Kidney epithelial cell (primary cell): ENCODE results near the gene PLAGL2. TPM values are rescaled to one million over a fixed set of nuclear protein-coding genes. Genes with fewer than 3 reads are reported as not detected.

Experiments used
- DNase-seq: peaks from one replicate; pipeline ENCODE4 v3.0.0-alpha.2; 2010; ENCODE audit warnings: low read depth
- H3K27me3 ChIP-seq: 2 replicates; pipeline ENCODE4 v1.6.0; 2011; ENCODE audit warnings: low read length; ENCODE audit not compliant: control insufficient read depth, insufficient read depth
- H3K36me3 ChIP-seq: 2 replicates; pipeline ENCODE4 v1.5.1; 2011; ENCODE audit warnings: low read length; ENCODE audit not compliant: control insufficient read depth, insufficient read depth
- H3K4me3 ChIP-seq: 2 replicates; pipeline ENCODE4 v1.5.1; 2011; ENCODE audit warnings: low read depth, mild to moderate bottlenecking, control low read depth, low read length
- CTCF ChIP-seq: IDR thresholded peaks from 2 replicates; pipeline ENCODE4 v1.5.1; 2011; ENCODE audit warnings: mild to moderate bottlenecking, moderate library complexity, low read length, control low read depth, inconsistent platforms; ENCODE audit not compliant: insufficient read depth, poor library complexity, severe bottlenecking
- total RNA-seq: library from RNA; depleted of rRNA; stranded (reverse); fragments of >200 nt; gene quantifications from 2 replicates; pipeline ENCODE4 v1.2.3, GENCODE V29; 2015

PLAGL2 gene
- total RNA-seq, 1 donor from 2014 or later = 13.5 TPM

- H3K4me3 ChIP-seq = no peak overlapping the region
- TF ChIP-seq CTCF = no peak
- no peak for DNase-seq
- H3K36me3 ChIP-seq = peaks cover 2% of the 10 kb centered on the region
- H3K27me3 ChIP-seq = no peaks in the 10 kb centered on the region
Observed at GRCh38 chr20:32237419-32237818, 29.9 kb upstream of the PLAGL2 start.

GRCh38 chr20:32236819-32237218, 29.3 kb upstream of the PLAGL2 start:
- DNase-seq = no peak
- TF ChIP-seq CTCF = no peak
- Histone ChIP-seq H3K4me3 (no peak overlapping the region), H3K36me3 (peaks cover 2% of the 10 kb centered on the region), H3K27me3 (no peaks in the 10 kb centered on the region)

- no peak overlapping the region for H3K4me3 ChIP-seq
- H3K36me3 ChIP-seq = peaks cover 2% of the 10 kb centered on the region
- no peak for DNase-seq
- TF ChIP-seq CTCF = no peak
- no peaks in the 10 kb centered on the region for H3K27me3 ChIP-seq
Observed at GRCh38 chr20:32236048-32236533, 28.5 kb upstream of the PLAGL2 start.

GRCh38 chr20:32235331-32236047, 27.9 kb upstream of the PLAGL2 start:
- Histone ChIP-seq H3K4me3 (no peak overlapping the region), H3K36me3 (peaks cover 2% of the 10 kb centered on the region), H3K27me3 (no peaks in the 10 kb centered on the region)
- no peak for TF ChIP-seq CTCF
- no peak for DNase-seq

GRCh38 chr20:32234135-32234808, 26.7 kb upstream of the PLAGL2 start:
- TF ChIP-seq CTCF = no peak
- Histone ChIP-seq H3K27me3 (no peaks in the 10 kb centered on the region), H3K36me3 (peaks cover 2% of the 10 kb centered on the region), H3K4me3 (no peak overlapping the region)
- no peak for DNase-seq
